ENCODE measurements around the gene DNAJC3. TPM values are rescaled to one million over a fixed set of nuclear protein-coding genes. Genes with fewer than 3 reads are reported as not detected.
A peak's percentile ranks its signal among the peaks of the same experiment; 100 is the strongest.

Gene DNAJC3
- 11.8 and 12.2 TPM in 2 replicates for total RNA-seq (2014; rRNA removed; shearing (Covaris generic); ENCODE audit: low replicate concordance)

- in situ Hi-C loops (cut with HindIII; ENCODE audit: low pct_unique_long_range_greater_than_20kb, low sequenced_read_pairs) = no loop called here
Measured at GRCh38 chr13:95676762-95677563, at the start of gene DNAJC3. Gene DNAJC3, plus strand, starts transcription at chr13:95677139. Its CDS starts 117 bp downstream, at chr13:95677256.

GRCh38 chr13:95627590-95627989 is 49.3 kb upstream of the DNAJC3 start:
- in situ Hi-C loops (cut with HindIII; ENCODE audit: low pct_unique_long_range_greater_than_20kb, low sequenced_read_pairs) = no loop called here
- peak; percentile 25 for DNase-seq (ENCODE audit: low read depth)

More at GRCh38 chr13:95676762-95677563, at the start of gene DNAJC3:
- DNase-seq (ENCODE audit: low read depth) = peak; percentile 97

DNA sequence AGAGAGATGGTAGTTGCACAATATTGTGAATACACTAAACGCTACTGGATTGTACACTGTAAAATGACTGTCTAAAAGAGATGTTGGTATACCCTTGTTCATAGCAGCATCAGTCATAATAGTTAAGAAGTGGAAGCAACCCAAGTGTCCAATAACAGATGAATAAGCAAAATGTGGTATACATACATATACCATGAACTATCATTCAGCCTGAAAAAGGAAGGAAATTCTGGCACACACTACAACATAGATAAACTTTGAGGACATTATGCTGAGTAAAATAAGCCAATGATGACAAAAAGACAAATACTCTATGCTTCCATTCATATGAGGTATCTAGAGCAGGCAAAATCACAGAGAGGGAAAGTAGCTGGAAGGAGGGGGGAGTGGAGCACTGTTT is 48.5 kb upstream of the DNAJC3 start:
- no peak for DNase-seq (ENCODE audit: low read depth)
- in situ Hi-C loops (cut with HindIII; ENCODE audit: low pct_unique_long_range_greater_than_20kb, low sequenced_read_pairs) = no loop called here

DNA sequence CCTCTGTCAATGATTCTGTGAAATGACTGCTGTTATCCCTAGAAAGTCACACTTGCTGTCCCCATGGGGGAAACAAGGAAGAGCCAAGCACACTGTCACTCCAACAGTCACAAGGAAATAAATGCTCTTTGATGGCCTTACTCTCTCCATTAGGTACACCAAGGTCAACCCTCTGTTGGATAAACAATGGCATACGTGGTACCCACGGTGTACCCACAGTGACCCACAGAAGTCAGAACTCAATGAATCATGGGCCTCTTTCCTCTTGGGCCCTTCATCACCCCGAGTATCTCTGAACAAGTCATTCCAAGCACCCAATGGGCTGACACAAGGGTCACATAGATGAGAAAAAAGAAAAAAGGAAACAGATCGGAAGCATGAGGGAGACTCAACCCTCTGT is 47.9 kb upstream of the DNAJC3 start:
- no peak for DNase-seq (ENCODE audit: low read depth)
- in situ Hi-C loops (cut with HindIII; ENCODE audit: low pct_unique_long_range_greater_than_20kb, low sequenced_read_pairs) = no loop called here

DNA sequence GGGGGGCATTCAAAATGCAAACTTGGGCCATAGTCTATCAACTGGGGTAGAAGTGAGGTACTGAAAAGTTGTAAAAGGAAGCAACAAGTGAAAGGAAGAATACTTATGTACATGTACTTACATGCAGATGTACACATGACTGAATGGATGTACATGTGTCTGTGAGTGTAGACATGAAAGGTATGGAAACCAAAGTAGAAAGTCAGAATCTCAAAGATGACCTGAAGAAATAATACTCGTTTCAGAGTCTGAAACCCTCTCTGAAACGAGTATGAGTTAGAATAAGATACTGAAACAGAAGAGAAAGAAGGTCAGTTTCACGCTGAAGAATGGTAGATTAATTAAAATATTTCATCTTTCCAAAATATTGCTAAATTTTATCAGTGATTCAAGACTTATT is 46.3 kb upstream of the DNAJC3 start:
- in situ Hi-C loops (cut with HindIII; ENCODE audit: low pct_unique_long_range_greater_than_20kb, low sequenced_read_pairs) = no loop called here
- DNase-seq (ENCODE audit: low read depth) = no peak

GRCh38 chr13:95636853-95637252 is 40.1 kb upstream of the DNAJC3 start:
- in situ Hi-C loops (cut with HindIII; ENCODE audit: low pct_unique_long_range_greater_than_20kb, low sequenced_read_pairs) = no loop called here
- no peak for DNase-seq (ENCODE audit: low read depth)

- in situ Hi-C loops (cut with HindIII; ENCODE audit: low pct_unique_long_range_greater_than_20kb, low sequenced_read_pairs) = no loop called here
- DNase-seq (ENCODE audit: low read depth) = peak; percentile 80
Measured at GRCh38 chr13:95641291-95642027, 35.5 kb upstream of the DNAJC3 start.

DNA sequence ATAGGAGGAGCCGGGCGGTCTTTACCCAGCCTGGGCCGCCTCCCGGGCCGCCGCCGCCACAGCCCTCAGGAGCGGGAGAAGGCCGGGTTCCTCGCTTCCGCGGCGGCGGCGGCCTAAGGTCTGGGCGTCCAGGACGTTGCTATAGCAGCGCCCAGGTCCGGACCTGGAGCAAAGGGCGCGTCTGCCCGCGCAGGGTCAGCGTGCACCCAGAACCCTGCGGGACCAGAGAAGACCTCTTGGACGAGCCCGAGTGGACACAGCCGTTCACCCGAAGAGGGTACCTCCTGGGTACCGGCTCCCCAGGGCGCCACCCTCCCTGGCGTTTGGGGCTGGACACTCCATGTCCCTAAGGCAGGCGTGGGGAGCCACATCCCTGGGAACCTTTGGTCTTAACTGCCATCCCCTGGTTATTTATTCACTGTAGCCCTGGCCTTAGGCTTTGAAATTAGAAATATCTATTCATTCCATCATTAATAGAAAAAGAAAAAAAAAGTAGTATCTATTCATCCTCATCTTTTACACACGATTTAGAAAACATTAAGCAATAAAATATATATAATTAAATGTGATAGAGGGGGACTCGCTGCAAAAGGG is 34.8 kb upstream of the DNAJC3 start:
- in situ Hi-C loops (cut with HindIII; ENCODE audit: low pct_unique_long_range_greater_than_20kb, low sequenced_read_pairs) = no loop called here
- DNase-seq (ENCODE audit: low read depth) = peak; percentile 46

GRCh38 chr13:95642999-95643398 is 33.9 kb upstream of the DNAJC3 start:
- in situ Hi-C loops (cut with HindIII; ENCODE audit: low pct_unique_long_range_greater_than_20kb, low sequenced_read_pairs) = no loop called here
- no peak for DNase-seq (ENCODE audit: low read depth)

- in situ Hi-C loops (cut with HindIII; ENCODE audit: low pct_unique_long_range_greater_than_20kb, low sequenced_read_pairs) = no loop called here
Measured at GRCh38 chr13:95643571-95643935, 33.4 kb upstream of the DNAJC3 start.

GRCh38 chr13:95643936-95644598 is 32.9 kb upstream of the DNAJC3 start:
- peak; percentile 65 for DNase-seq (ENCODE audit: low read depth)
- in situ Hi-C loops (cut with HindIII; ENCODE audit: low pct_unique_long_range_greater_than_20kb, low sequenced_read_pairs) = no loop called here

More at GRCh38 chr13:95643571-95643935, 33.4 kb upstream of the DNAJC3 start:
- peak; percentile 56 for DNase-seq (ENCODE audit: low read depth)

GRCh38 chr13:95644601-95645052 is 32.3 kb upstream of the DNAJC3 start, which contains the start of gene DZIP1:
Gene DZIP1, minus strand, starts transcription at chr13:95644706. Its CDS starts 2,677 bp downstream, at chr13:95642029.
- DNase-seq (ENCODE audit: low read depth) = peak; percentile 76

DNA sequence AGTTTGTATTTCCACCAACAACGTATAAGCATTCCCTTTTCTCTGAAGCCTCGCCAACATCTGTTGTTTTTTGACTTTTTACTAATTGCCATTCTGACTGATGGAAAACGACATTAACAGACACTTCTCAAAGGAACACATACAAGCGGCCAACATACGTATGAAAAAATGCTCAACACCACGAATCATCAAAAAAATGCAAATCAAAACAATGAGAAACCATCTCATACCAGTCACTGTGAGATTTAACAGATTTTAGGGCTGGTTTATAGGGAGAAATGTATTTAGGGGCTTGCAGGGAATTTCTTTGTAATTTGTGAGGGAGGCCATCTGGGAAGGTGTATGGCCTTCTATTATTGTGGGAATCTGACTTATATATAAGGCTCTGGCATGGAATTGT is 29.6 kb upstream of the DNAJC3 start:
- in situ Hi-C loops (cut with HindIII; ENCODE audit: low pct_unique_long_range_greater_than_20kb, low sequenced_read_pairs) = no loop called here
- no peak for DNase-seq (ENCODE audit: low read depth)

More at GRCh38 chr13:95644601-95645052, 32.3 kb upstream of the DNAJC3 start, which contains the start of gene DZIP1:
- in situ Hi-C loops (cut with HindIII; ENCODE audit: low pct_unique_long_range_greater_than_20kb, low sequenced_read_pairs) = no loop called here

- no peak for DNase-seq (ENCODE audit: low read depth)
- in situ Hi-C loops (cut with HindIII; ENCODE audit: low pct_unique_long_range_greater_than_20kb, low sequenced_read_pairs) = no loop called here
Measured at GRCh38 chr13:95650696-95651095, 26.2 kb upstream of the DNAJC3 start.

DNA sequence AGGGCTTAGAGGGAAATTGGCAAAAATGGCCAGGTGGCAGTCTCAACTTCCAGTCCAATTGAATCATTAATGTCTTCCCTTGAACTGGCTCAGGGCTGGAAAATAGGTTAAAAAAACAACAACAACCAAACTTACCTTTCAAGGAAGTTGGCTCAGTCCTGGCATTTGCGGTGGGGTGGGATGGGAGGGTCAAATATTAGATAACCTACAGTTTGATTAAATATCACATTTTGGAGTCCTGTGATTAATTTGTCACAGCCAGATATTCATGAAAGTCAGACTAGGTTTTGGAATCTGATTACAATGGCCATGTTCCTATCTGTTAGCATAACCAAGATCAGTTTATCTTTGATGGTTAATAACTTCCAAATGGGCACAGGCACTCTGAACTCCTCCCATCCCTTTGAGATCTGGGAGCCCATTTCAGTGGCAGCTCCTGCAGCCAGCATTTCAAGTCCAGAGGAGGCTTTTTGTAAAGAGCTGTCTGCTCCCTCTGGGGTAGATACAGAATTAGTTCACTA is 24.6 kb upstream of the DNAJC3 start:
- in situ Hi-C loops (cut with HindIII; ENCODE audit: low pct_unique_long_range_greater_than_20kb, low sequenced_read_pairs) = no loop called here
- no peak for DNase-seq (ENCODE audit: low read depth)

GRCh38 chr13:95652821-95653220 is 24.1 kb upstream of the DNAJC3 start:
- in situ Hi-C loops (cut with HindIII; ENCODE audit: low pct_unique_long_range_greater_than_20kb, low sequenced_read_pairs) = no loop called here
- no peak for DNase-seq (ENCODE audit: low read depth)

DNA sequence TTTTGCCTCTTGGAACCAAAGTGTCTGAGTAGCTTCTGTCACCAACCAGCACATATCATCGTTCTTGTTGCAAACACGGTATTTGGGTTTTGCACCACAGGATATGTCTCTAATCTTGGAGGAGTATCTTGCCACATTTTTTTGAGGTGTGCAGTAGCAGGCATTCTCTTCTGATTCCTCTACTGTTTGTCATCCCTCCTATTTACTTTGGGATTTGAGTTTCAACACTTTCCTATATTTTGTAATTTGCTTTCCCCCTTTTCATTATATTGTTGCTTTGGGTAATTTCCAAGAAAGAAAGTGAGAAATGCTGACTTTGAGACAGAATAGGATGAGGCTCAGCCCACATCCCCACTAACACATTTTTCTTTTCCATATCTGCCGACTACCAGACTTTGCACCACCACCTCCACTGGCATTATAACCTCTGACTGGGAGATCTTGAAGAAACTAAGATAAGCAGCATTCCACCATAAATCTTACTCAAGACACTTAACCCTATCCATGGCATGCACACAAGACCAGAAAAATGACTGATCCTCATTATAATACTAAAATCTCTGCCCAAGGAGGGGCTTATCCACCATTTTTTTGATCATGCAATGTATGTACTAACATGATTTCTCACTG is 20.4 kb upstream of the DNAJC3 start:
- DNase-seq (ENCODE audit: low read depth) = no peak
- in situ Hi-C loops (cut with HindIII; ENCODE audit: low pct_unique_long_range_greater_than_20kb, low sequenced_read_pairs) = no loop called here

GRCh38 chr13:95659500-95659899 is 17.4 kb upstream of the DNAJC3 start:
- in situ Hi-C loops (cut with HindIII; ENCODE audit: low pct_unique_long_range_greater_than_20kb, low sequenced_read_pairs) = no loop called here
- no peak for DNase-seq (ENCODE audit: low read depth)

Data from Caki2 (cell line).